CD14-positive monocyte (primary cell): ENCODE measurements around the gene CAPN8. TPM values are rescaled to one million over a fixed set of nuclear protein-coding genes. Genes with fewer than 3 reads are reported as not detected.

ENCODE experiments used
- DNase-seq, 3 donors: peaks; one replicate each; pipeline ENCODE4 v3.0.0-alpha.2; 2011 to 2022
- H2AFZ ChIP-seq: 2 replicates; pipeline ENCODE4 v1.6.0; 2012; ENCODE audit warnings: mild to moderate bottlenecking, low read depth, low read length, inconsistent platforms; ENCODE audit not compliant: insufficient read depth, poor library complexity, severe bottlenecking
- H3K27ac ChIP-seq, 2 donors: 1 replicate in 1 of 2; 2 replicates in 1 of 2; pipeline ENCODE4 v1.5.1; 2012 to 2013; ENCODE audit warnings: low read length in 2 of 2, control low read depth in 1 of 2, inconsistent platforms in 1 of 2, low read depth in 1 of 2, mild to moderate bottlenecking in 1 of 2
- H3K27me3 ChIP-seq, 2 donors: one replicate each; pipeline versions ENCODE4 v1.6.0 to v1.6.1; 2011 to 2013; ENCODE audit warnings: low read length in 2 of 2; ENCODE audit not compliant: control insufficient read depth in 2 of 2, insufficient read depth in 2 of 2
- H3K36me3 ChIP-seq, 2 donors: replicated peaks in 1 of 2; 1 replicate in 1 of 2; 2 replicates in 1 of 2; pipeline versions ENCODE4 v1.5.1 to v1.6.1; 2012 to 2013; ENCODE audit warnings: low read length in 2 of 2, control low read depth in 1 of 2, inconsistent platforms in 1 of 2, mild to moderate bottlenecking in 1 of 2; ENCODE audit not compliant: insufficient read depth in 2 of 2, control insufficient read depth in 1 of 2
- H3K4me1 ChIP-seq, 2 donors: 1 replicate in 1 of 2; 2 replicates in 1 of 2; pipeline versions ENCODE4 v1.5.1 to v1.6.1; 2012 to 2013; ENCODE audit warnings: low read length in 2 of 2, control low read depth in 1 of 2, inconsistent platforms in 1 of 2, mild to moderate bottlenecking in 1 of 2, moderate library complexity in 1 of 2; ENCODE audit not compliant: insufficient read depth in 2 of 2, control insufficient read depth in 1 of 2
- H3K4me2 ChIP-seq: replicated peaks from 2 replicates; pipeline ENCODE3; 2012; ENCODE audit warnings: low read length, moderate library complexity, mild to moderate bottlenecking; ENCODE audit not compliant: poor library complexity, severe bottlenecking; ENCODE audit errors: extremely low read depth
- H3K4me3 ChIP-seq, 3 experiments: fragments of 200-600 bp in 1 of 3; sonication (generic) in 1 of 3; replicated peaks in 1 of 3; 1 replicate in 2 of 3; 2 replicates in 1 of 3; pipeline ENCODE4 v1.5.1; 2011 to 2013; ENCODE audit warnings: low read length in 3 of 3, mild to moderate bottlenecking in 3 of 3, control low read depth in 2 of 3, low read depth in 2 of 3, inconsistent platforms in 1 of 3, moderate library complexity in 1 of 3
- H3K79me2 ChIP-seq: 2 replicates; pipeline ENCODE4 v1.6.0; 2012; ENCODE audit warnings: mild to moderate bottlenecking, control low read depth, inconsistent platforms, low read length, moderate library complexity; ENCODE audit not compliant: insufficient read depth
- H3K9ac ChIP-seq: 2 replicates; pipeline ENCODE4 v1.6.0; 2017; ENCODE audit warnings: low read length, mild to moderate bottlenecking; ENCODE audit not compliant: insufficient read depth, poor library complexity, severe bottlenecking
- H3K9me3 ChIP-seq, 2 donors: replicated peaks in 1 of 2; 1 replicate in 1 of 2; 2 replicates in 1 of 2; pipeline versions ENCODE4 v1.5.1 to v1.6.1; 2012 to 2013; ENCODE audit warnings: low read length in 2 of 2, control low read depth in 1 of 2; ENCODE audit not compliant: control insufficient read depth in 1 of 2, insufficient read depth in 1 of 2
- H4K20me1 ChIP-seq: 2 replicates; pipeline ENCODE4 v1.6.0; 2012; ENCODE audit warnings: mild to moderate bottlenecking, low read length, control low read depth, moderate library complexity; ENCODE audit not compliant: insufficient read depth
- H3K27ac Mint-ChIP-seq, 7 donors: one replicate each; pipeline ENCODE4 v1.8.0; 2020; ENCODE audit warnings: mild to moderate bottlenecking in 7 of 7, mixed read lengths in 7 of 7, moderate library complexity in 6 of 7, inconsistent platforms in 2 of 7
- H3K27me3 Mint-ChIP-seq, 3 donors: one replicate each; pipeline ENCODE4 v1.8.0; 2021 to 2022; ENCODE audit warnings: low read depth in 3 of 3, mild to moderate bottlenecking in 3 of 3, mixed read lengths in 3 of 3, moderate library complexity in 3 of 3, inconsistent platforms in 1 of 3
- H3K36me3 Mint-ChIP-seq, 2 donors: one replicate each; pipeline ENCODE4 v1.8.0; 2020; ENCODE audit warnings: mixed read lengths in 2 of 2, inconsistent platforms in 1 of 2, mild to moderate bottlenecking in 1 of 2
- H3K4me1 Mint-ChIP-seq: one replicate; pipeline ENCODE4 v1.8.0; 2020; ENCODE audit warnings: mild to moderate bottlenecking, mixed read lengths
- H3K4me3 Mint-ChIP-seq, 2 donors: one replicate each; pipeline ENCODE4 v1.8.0; 2020; ENCODE audit warnings: mild to moderate bottlenecking in 2 of 2, mixed read lengths in 2 of 2, moderate library complexity in 1 of 2
- H3K9me3 Mint-ChIP-seq, 7 donors: one replicate each; pipeline ENCODE4 v1.8.0; 2020 to 2022; ENCODE audit warnings: mixed read lengths in 7 of 7, mild to moderate bottlenecking in 6 of 7, moderate library complexity in 6 of 7, inconsistent platforms in 2 of 7
- WGBS: methylation state at CpG from one replicate; pipeline ENCODE4 v1.1.5; 2013; ENCODE audit warnings: missing lambda C conversion rate; ENCODE audit not compliant: insufficient coverage; 5-methylcytosine and 5-hydroxymethylcytosine counted together
- intact Hi-C, 2 donors: fragments of 100-400 bp; cut with micrococcal nuclease; formaldehyde crosslinking; loops; one replicate each; pipeline versions ENCODE4 v1.15.0 to v1.15.1; 2023
- polyA plus RNA-seq, 3 donors: library from polyadenylated mRNA; depleted of rRNA in 1 of 3; unstranded in 2 of 3; stranded (reverse) in 1 of 3; fragments of 300-500 nt in 2 of 3; fragments of >200 nt in 1 of 3; fragmentation: Illumina TruSeq in 2 of 3; gene quantifications; 1 replicate in 2 of 3; 2 replicates in 1 of 3; pipeline ENCODE4 v1.2.3, GENCODE V29; 2012 to 2021
- TF ChIP-seq, protein P1 (sequence below): fragments of 200-600 bp; IDR thresholded peaks from one replicate; pipeline ENCODE4 v1.8.0; 2022; ENCODE audit warnings: antibody characterized with exemption, mild to moderate bottlenecking

Gene CAPN8
- polyA plus RNA-seq, 3 donors: 0.40 TPM; not detected in 2

DNA sequence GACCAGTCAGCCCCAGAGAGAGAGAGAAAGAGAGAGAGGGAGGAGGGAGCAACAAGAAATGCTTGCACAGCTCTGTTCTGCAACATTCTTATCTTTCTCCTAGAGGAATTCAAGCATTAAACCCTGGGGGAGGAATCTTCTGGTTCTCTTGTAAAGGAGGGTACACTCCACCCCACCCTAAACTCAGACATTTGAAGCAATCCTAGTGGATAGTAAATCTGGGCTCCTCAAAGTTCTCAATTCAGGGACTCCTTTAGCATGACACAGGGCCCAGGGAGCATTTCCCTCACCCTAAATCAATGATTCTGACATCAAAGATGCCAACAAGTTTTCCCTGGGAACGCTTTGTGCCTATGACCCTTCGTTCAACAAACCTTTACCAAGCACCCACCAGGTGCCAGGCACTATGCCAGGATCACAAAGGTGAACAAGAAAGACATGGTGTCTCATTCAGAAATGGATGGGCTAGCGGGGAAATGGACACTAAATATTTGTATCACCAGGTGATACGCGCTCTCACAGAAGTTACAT is 35.0 kb upstream of the CAPN8 start:
- H3K27ac Mint-ChIP-seq: peak overlapping the region in 2 of 7 donors; percentile 25 to 63
- Histone ChIP-seq H3K9ac (no peak overlapping the region), H3K36me3 (no peaks in the 10 kb centered on the region), H3K9me3 (no peaks in the 10 kb centered on the region), H3K4me1 (peaks cover 10 to 11% of the 10 kb centered on the region in 2 donors), H3K4me3 (no peak overlapping the region), H3K79me2 (no peaks in the 10 kb centered on the region), H3K4me2 (no peak overlapping the region), H4K20me1 (no peaks in the 10 kb centered on the region), H3K27me3 (no peaks in the 10 kb centered on the region), H3K27ac (no peak overlapping the region), H2AFZ (no peak overlapping the region)
- H3K9me3 Mint-ChIP-seq: peaks cover 0 to 5% (median 0%) of the 10 kb centered on the region in 7 donors
- DNase-seq: no peak
- no peaks in the 10 kb centered on the region for H3K36me3 Mint-ChIP-seq
- H3K4me1 Mint-ChIP-seq: peaks cover 26% of the 10 kb centered on the region
- peaks cover 3 to 6% (median 3%) of the 10 kb centered on the region in 3 donors for H3K27me3 Mint-ChIP-seq
- H3K4me3 Mint-ChIP-seq: no peak overlapping the region
- TF ChIP-seq, protein P1, sequence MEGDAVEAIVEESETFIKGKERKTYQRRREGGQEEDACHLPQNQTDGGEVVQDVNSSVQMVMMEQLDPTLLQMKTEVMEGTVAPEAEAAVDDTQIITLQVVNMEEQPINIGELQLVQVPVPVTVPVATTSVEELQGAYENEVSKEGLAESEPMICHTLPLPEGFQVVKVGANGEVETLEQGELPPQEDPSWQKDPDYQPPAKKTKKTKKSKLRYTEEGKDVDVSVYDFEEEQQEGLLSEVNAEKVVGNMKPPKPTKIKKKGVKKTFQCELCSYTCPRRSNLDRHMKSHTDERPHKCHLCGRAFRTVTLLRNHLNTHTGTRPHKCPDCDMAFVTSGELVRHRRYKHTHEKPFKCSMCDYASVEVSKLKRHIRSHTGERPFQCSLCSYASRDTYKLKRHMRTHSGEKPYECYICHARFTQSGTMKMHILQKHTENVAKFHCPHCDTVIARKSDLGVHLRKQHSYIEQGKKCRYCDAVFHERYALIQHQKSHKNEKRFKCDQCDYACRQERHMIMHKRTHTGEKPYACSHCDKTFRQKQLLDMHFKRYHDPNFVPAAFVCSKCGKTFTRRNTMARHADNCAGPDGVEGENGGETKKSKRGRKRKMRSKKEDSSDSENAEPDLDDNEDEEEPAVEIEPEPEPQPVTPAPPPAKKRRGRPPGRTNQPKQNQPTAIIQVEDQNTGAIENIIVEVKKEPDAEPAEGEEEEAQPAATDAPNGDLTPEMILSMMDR: no peak
- 83% methylated on average over 1 of the region's 5 CpGs for WGBS
- intact Hi-C loops: no loop called here

DNA sequence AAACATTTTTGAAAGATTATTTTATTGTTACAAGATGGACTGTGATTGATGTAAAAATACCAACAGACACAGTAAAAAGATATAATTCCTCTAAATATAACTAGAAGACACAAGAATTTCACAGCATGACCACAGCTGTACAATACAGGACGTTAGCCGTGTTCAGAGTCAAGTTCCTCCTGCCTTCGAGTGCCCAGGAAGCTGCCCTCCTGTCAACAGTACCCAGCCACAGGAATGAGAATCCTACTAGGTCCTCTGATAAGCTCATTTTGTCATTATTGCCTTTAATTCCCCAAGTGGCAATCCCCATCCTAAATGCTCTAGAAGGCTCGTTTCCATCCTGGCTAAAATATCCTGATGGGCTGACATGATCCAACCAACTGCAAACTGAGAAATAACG is 30.4 kb upstream of the CAPN8 start:
- Mint-ChIP-seq H3K4me3 (no peak overlapping the region), H3K27me3 (peaks cover 0 to 2% (median 0%) of the 10 kb centered on the region in 3 donors), H3K4me1 (peaks cover 10% of the 10 kb centered on the region), H3K9me3 (no peaks in the 10 kb centered on the region), H3K36me3 (no peaks in the 10 kb centered on the region), H3K27ac (no peak overlapping the region)
- no peak overlapping the region for H3K27ac ChIP-seq
- 36% methylated on average over 5 of the region's 5 CpGs for WGBS
- intact Hi-C loops: no loop called here
- H3K36me3 ChIP-seq: no peaks in the 10 kb centered on the region
- no peaks in the 10 kb centered on the region for H3K9me3 ChIP-seq
- no peaks in the 10 kb centered on the region for H3K27me3 ChIP-seq
- H3K4me2 ChIP-seq: no peak overlapping the region
- H3K9ac ChIP-seq: no peak overlapping the region
- TF ChIP-seq, protein P1: no peak
- DNase-seq: no peak
- no peak overlapping the region for H3K4me3 ChIP-seq
- H3K4me1 ChIP-seq: peaks cover 0 to 5% of the 10 kb centered on the region in 2 donors
- no peaks in the 10 kb centered on the region for H3K79me2 ChIP-seq
- H4K20me1 ChIP-seq: no peaks in the 10 kb centered on the region
- peak overlapping the region; percentile 15 for H2AFZ ChIP-seq
